ENCODE measurements around the gene FASTK. TPM values are rescaled to one million over a fixed set of nuclear protein-coding genes. Genes with fewer than 3 reads are reported as not detected.

Gene FASTK
- total RNA-seq, 4 donors from 2014 or later: 69.9 to 139 (median 79.7) TPM

GRCh38 chr7:151110236-151110940 lies 29.8 kb upstream of the FASTK start:
- H3K4me3 ChIP-seq: no peak overlapping the region
- 64 to 76% methylated on average over 10 to 11 of the region's 11 CpGs for WGBS, 2 donors
- H3K27ac ChIP-seq: peak overlapping the region in 2 of 4 donors; percentile 35 to 43
- TF ChIP-seq CTCF (IDR thresholded peaks at IDR 0.05) (no peak), POLR2A (IDR thresholded peaks at IDR 0.05) (no peak), EP300 (IDR thresholded peaks at IDR 0.05) (no peak)
- DNase-seq (ENCODE audit: low spot score in 2 of 2): no peak
- no peaks in the 10 kb centered on the region for H3K27me3 ChIP-seq
- peaks cover 0 to 55% (median 7%) of the 10 kb centered on the region in 4 donors for H3K4me1 ChIP-seq
- H3K9me3 ChIP-seq: no peaks in the 10 kb centered on the region
- peaks cover 0 to 7% (median 0%) of the 10 kb centered on the region in 3 donors for H3K36me3 ChIP-seq

- Histone ChIP-seq H3K36me3 (peaks cover 0 to 10% (median 0%) of the 10 kb centered on the region in 3 donors), H3K27me3 (no peaks in the 10 kb centered on the region), H3K9me3 (no peaks in the 10 kb centered on the region), H3K4me1 (peaks cover 0 to 63% (median 7%) of the 10 kb centered on the region in 4 donors), H3K4me3 (no peak overlapping the region), H3K27ac (peak overlapping the region in 2 of 4 donors; percentile 35 to 43)
- TF ChIP-seq CTCF (IDR thresholded peaks at IDR 0.05) (no peak), EP300 (IDR thresholded peaks at IDR 0.05) (no peak), POLR2A (IDR thresholded peaks at IDR 0.05) (no peak)
- peak in 1 of 2 donors; percentile 32 for DNase-seq (ENCODE audit: low spot score in 2 of 2)
- WGBS, 2 donors: 65 to 66% methylated on average over 15 of the region's 15 CpGs
Observed at GRCh38 chr7:151109094-151110048, 28.8 kb upstream of the FASTK start.

- WGBS, 2 donors: 86% methylated on average over 10 of the region's 10 CpGs
- Histone ChIP-seq H3K4me1 (peaks cover 0 to 52% (median 3%) of the 10 kb centered on the region in 4 donors), H3K4me3 (no peak overlapping the region), H3K9me3 (no peaks in the 10 kb centered on the region), H3K36me3 (peaks cover 0 to 10% (median 0%) of the 10 kb centered on the region in 3 donors), H3K27me3 (no peaks in the 10 kb centered on the region), H3K27ac (peak overlapping the region in 1 of 4 donors; percentile 22)
- DNase-seq (ENCODE audit: low spot score in 2 of 2): no peak
- TF ChIP-seq EP300 (IDR thresholded peaks at IDR 0.05) (no peak), CTCF (IDR thresholded peaks at IDR 0.05) (no peak), POLR2A (IDR thresholded peaks at IDR 0.05) (no peak)
Observed at GRCh38 chr7:151107882-151108281, 27.3 kb upstream of the FASTK start.

- TF ChIP-seq CTCF (IDR thresholded peaks at IDR 0.05) (no peak), POLR2A (IDR thresholded peaks at IDR 0.05) (no peak), EP300 (IDR thresholded peaks at IDR 0.05) (no peak)
- Histone ChIP-seq H3K36me3 (peaks cover 0 to 14% (median 0%) of the 10 kb centered on the region in 3 donors), H3K4me3 (no peak overlapping the region), H3K27ac (no peak overlapping the region), H3K27me3 (no peaks in the 10 kb centered on the region), H3K4me1 (peaks cover 0 to 50% (median 0%) of the 10 kb centered on the region in 4 donors), H3K9me3 (no peaks in the 10 kb centered on the region)
- WGBS, 2 donors: 68 to 70% methylated on average over 23 of the region's 23 CpGs
- DNase-seq (ENCODE audit: low spot score in 2 of 2): peak in 1 of 2 donors; percentile 62
Observed at GRCh38 chr7:151104411-151105235, 24.0 kb upstream of the FASTK start.
